ENCODE measurements around the gene SLC35F3. TPM values are rescaled to one million over a fixed set of nuclear protein-coding genes. Genes with fewer than 3 reads are reported as not detected.

Gene SLC35F3
- total RNA-seq, 1 experiment from 2014 or later, result not detected

DNA sequence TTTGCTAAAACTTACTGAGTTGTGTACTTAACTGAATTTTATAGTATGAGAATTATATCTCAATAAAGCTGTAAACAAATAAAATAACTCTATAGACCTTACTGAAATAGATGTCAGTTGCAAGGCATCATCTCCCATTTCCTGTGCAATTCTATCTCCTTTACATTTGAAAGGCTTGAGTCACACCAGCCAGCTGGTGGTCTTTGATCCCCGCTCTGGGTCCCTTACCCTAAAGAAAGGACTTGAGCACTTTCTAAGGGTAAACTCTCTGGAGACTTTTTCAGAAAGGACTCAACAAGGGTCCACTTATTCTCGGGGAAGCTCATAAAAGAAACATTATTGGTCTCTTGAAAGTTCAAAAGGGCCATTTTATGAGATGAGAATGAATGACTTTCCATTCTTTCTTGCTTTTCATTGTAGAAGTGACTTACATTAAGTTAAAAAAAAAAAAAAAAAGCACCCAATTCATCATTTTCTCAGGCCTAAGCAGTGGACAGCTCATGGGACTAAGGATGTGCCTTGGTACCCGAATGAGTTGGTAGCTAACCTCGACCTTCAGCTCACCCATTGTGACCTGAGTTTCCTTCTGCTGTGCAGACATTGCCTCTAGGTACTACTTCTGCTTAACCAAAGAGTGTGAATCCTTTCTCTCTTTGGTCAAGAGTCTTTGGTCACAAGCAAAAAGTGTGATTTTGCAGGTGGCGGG, 321.8 kb downstream of the SLC35F3 start:
- POLR2A ChIA-PET, result no interaction called here
- CTCF ChIA-PET, result interaction anchor here (0.7 kb wide), 1 partner anchor 25 kb away, joined by 3 read pairs; no protein-coding TSS in a partner anchor

DNA sequence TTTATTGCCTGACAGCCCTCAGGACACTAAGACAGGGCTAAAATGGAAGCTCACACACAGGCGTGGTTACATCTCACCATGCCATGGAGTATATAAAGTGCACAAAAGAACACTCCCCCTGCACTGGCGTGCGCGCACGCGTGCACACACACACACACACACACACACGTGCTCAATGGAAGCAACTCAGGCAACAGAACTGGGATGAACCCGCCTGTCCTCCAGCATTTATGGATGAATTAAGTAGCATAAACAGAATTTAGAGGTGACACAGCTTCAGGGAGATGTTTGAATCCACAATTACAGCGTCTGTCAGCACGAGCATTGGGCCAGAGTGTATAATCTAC, 322.3 kb downstream of the SLC35F3 start:
- no peaks in the 10 kb centered on the region for H3K36me3 Mint-ChIP-seq (ENCODE audit: insufficient read depth, unreplicated experiment)
- H3K27me3 Mint-ChIP-seq (ENCODE audit: insufficient read depth, unreplicated experiment), result peaks cover 22% of the 10 kb centered on the region
- TF ChIP-seq, protein P1, sequence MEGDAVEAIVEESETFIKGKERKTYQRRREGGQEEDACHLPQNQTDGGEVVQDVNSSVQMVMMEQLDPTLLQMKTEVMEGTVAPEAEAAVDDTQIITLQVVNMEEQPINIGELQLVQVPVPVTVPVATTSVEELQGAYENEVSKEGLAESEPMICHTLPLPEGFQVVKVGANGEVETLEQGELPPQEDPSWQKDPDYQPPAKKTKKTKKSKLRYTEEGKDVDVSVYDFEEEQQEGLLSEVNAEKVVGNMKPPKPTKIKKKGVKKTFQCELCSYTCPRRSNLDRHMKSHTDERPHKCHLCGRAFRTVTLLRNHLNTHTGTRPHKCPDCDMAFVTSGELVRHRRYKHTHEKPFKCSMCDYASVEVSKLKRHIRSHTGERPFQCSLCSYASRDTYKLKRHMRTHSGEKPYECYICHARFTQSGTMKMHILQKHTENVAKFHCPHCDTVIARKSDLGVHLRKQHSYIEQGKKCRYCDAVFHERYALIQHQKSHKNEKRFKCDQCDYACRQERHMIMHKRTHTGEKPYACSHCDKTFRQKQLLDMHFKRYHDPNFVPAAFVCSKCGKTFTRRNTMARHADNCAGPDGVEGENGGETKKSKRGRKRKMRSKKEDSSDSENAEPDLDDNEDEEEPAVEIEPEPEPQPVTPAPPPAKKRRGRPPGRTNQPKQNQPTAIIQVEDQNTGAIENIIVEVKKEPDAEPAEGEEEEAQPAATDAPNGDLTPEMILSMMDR (IDR thresholded peaks at IDR 0.05; ENCODE audit: insufficient read depth in 1 of 2, low read depth in 1 of 2, low read length in 1 of 2, severe bottlenecking in 1 of 2, unreplicated experiment in 1 of 2), result no peak
- no peaks in the 10 kb centered on the region for H3K9me3 Mint-ChIP-seq (ENCODE audit: unreplicated experiment)
- ChIA-PET POLR2A (no interaction called here), CTCF (no interaction called here)
- Histone ChIP-seq H3K9me3 (no peaks in the 10 kb centered on the region), H3K27me3 (replicated peaks; ENCODE audit: control insufficient read depth, insufficient read depth, low read length) (no peaks in the 10 kb centered on the region; the same call in none of the 2 replicates), H3K4me1 (no peaks in the 10 kb centered on the region), H3K4me3 (ENCODE audit: low read depth, low read length) (no peak overlapping the region), H3K36me3 (ENCODE audit: control insufficient read depth, insufficient read depth, low read length) (no peaks in the 10 kb centered on the region)
- intact Hi-C loops (cut with micrococcal nuclease; ENCODE audit: unreplicated experiment), result no loop called here
- no peak overlapping the region for H3K27ac Mint-ChIP-seq (ENCODE audit: unreplicated experiment)
- H3K4me1 Mint-ChIP-seq (ENCODE audit: low read depth, unreplicated experiment), result peaks cover 6% of the 10 kb centered on the region
- no TSS peak for BruUV-seq (replicated peaks)
- no peak for DNase-seq
- no peak overlapping the region for H3K4me3 Mint-ChIP-seq (ENCODE audit: unreplicated experiment)

More for the DNA sequence above, 321.8 kb downstream of the SLC35F3 start:
- H3K27me3 Mint-ChIP-seq (ENCODE audit: insufficient read depth, unreplicated experiment), result peaks cover 22% of the 10 kb centered on the region
- intact Hi-C loops (cut with micrococcal nuclease; ENCODE audit: unreplicated experiment), result no loop called here
- H3K9me3 ChIP-seq, result no peaks in the 10 kb centered on the region
- H3K4me1 Mint-ChIP-seq (ENCODE audit: low read depth, unreplicated experiment), result peaks cover 6% of the 10 kb centered on the region
- H3K27ac Mint-ChIP-seq (ENCODE audit: unreplicated experiment), result no peak overlapping the region
- no peaks in the 10 kb centered on the region for H3K9me3 Mint-ChIP-seq (ENCODE audit: unreplicated experiment)
- no peaks in the 10 kb centered on the region; the same call in none of the 2 replicates for H3K27me3 ChIP-seq (replicated peaks; ENCODE audit: control insufficient read depth, insufficient read depth, low read length)
- H3K4me1 ChIP-seq, result no peaks in the 10 kb centered on the region
- BruUV-seq (replicated peaks), result no TSS peak
- no peak for DNase-seq
- no peaks in the 10 kb centered on the region for H3K36me3 Mint-ChIP-seq (ENCODE audit: insufficient read depth, unreplicated experiment)
- TF ChIP-seq, protein P1 (IDR thresholded peaks at IDR 0.05; ENCODE audit: insufficient read depth in 1 of 2, low read depth in 1 of 2, low read length in 1 of 2, severe bottlenecking in 1 of 2, unreplicated experiment in 1 of 2), result no peak
- H3K4me3 Mint-ChIP-seq (ENCODE audit: unreplicated experiment), result no peak overlapping the region
- H3K36me3 ChIP-seq (ENCODE audit: control insufficient read depth, insufficient read depth, low read length), result no peaks in the 10 kb centered on the region
- no peak overlapping the region for H3K4me3 ChIP-seq (ENCODE audit: low read depth, low read length)

DNA sequence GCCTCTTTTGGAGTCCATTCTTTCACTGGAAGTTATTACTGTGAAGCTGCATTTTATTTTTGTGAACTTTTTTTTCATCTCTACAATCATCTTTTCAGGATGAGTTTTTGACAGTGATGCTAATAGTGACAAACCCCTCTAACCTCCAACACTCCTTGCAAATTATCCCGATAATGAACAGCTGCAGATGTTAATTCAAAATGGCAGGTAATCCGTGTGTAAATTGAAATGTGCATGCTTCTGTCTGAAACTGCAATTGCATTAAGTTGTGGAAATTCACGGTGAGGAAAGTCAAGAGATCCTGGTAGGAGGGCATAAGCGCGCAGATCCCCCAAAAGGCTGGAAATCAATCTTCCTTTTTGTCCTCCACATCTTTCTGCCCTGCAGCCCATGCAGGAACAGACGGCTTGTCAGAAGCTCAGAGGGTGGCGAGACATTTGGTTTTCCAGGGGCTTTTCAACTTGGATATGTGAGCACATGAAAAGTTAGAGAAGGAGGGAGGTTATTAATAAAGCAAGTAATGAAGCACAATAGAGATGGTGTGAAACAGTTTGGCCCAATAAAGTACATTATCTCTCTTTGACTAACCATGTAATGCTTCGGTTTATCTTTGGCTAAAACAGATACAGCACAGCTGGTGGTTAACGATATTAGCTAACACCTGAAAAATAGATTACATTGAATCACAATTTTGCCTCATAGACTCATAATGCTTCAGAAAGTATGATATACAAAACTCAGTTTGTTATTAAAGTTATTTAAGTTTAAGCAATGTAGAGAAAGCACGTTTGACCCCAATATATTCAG, 325.3 kb downstream of the SLC35F3 start:
- peaks cover 29% of the 10 kb centered on the region for H3K27me3 Mint-ChIP-seq (ENCODE audit: insufficient read depth, unreplicated experiment)
- no peak overlapping the region for H3K4me3 Mint-ChIP-seq (ENCODE audit: unreplicated experiment)
- ChIA-PET CTCF (no interaction called here), POLR2A (no interaction called here)
- no peaks in the 10 kb centered on the region for H3K9me3 Mint-ChIP-seq (ENCODE audit: unreplicated experiment)
- H3K36me3 Mint-ChIP-seq (ENCODE audit: insufficient read depth, unreplicated experiment), result no peaks in the 10 kb centered on the region
- intact Hi-C loops (cut with micrococcal nuclease; ENCODE audit: unreplicated experiment), result no loop called here
- no TSS peak for BruUV-seq (replicated peaks)
- no peak overlapping the region for H3K4me3 ChIP-seq (ENCODE audit: low read depth, low read length)
- H3K27me3 ChIP-seq (replicated peaks; ENCODE audit: control insufficient read depth, insufficient read depth, low read length), result no peaks in the 10 kb centered on the region; the same call in 1 of the 2 replicates
- TF ChIP-seq, protein P1 (IDR thresholded peaks at IDR 0.05; ENCODE audit: insufficient read depth in 1 of 2, low read depth in 1 of 2, low read length in 1 of 2, severe bottlenecking in 1 of 2, unreplicated experiment in 1 of 2), result no peak
- H3K4me1 ChIP-seq, result no peaks in the 10 kb centered on the region
- DNase-seq, result no peak
- no peaks in the 10 kb centered on the region for H3K9me3 ChIP-seq
- H3K27ac Mint-ChIP-seq (ENCODE audit: unreplicated experiment), result no peak overlapping the region
- H3K4me1 Mint-ChIP-seq (ENCODE audit: low read depth, unreplicated experiment), result peaks cover 6% of the 10 kb centered on the region
- no peaks in the 10 kb centered on the region for H3K36me3 ChIP-seq (ENCODE audit: control insufficient read depth, insufficient read depth, low read length)
